Neural cell (in vitro differentiated cells): ENCODE data around the gene VEPH1.

Experiments
- MXI1 ChIP-seq: fragments of 450-650 bp; conservative IDR thresholded peaks from 2 replicates; pipeline ENCODE4 v1.6.1; 2014; ENCODE audit warnings: antibody characterized with exemption, mild to moderate bottlenecking; ENCODE audit not compliant: poor library complexity, severe bottlenecking
- TF ChIP-seq, protein P1 (sequence below): fragments of 450-650 bp; IDR thresholded peaks from 2 replicates; pipeline ENCODE4 v1.5.1; 2014; ENCODE audit warnings: antibody characterized with exemption, mild to moderate bottlenecking, moderate library complexity; ENCODE audit not compliant: poor library complexity, severe bottlenecking

DNA sequence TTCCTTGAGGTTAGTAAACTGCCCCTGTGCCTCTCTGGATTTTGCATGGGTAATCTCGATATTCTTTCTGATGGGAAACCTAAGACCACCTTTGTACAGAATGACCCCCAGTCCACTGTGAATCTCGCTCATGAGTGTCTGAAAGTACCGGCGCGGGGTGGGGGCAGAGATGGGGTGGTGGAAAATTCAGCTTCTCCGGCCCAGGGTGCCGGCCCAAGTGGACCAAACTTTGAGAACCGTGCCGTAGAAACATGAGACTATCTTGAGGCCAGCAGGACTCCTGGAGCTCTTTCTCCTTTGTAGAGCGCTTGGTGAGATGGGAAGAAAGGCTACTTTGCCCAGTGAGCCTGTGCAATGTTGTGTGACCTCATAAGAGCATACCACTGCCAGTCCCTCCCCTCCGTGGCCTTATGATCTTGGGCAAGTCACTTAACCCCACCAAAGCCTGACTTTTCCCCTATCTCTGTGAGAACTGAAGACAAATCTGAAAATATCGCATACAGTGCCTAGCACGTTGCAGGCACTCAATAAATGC is 40.4 kb upstream of the VEPH1 start:
- TF ChIP-seq, protein P1, sequence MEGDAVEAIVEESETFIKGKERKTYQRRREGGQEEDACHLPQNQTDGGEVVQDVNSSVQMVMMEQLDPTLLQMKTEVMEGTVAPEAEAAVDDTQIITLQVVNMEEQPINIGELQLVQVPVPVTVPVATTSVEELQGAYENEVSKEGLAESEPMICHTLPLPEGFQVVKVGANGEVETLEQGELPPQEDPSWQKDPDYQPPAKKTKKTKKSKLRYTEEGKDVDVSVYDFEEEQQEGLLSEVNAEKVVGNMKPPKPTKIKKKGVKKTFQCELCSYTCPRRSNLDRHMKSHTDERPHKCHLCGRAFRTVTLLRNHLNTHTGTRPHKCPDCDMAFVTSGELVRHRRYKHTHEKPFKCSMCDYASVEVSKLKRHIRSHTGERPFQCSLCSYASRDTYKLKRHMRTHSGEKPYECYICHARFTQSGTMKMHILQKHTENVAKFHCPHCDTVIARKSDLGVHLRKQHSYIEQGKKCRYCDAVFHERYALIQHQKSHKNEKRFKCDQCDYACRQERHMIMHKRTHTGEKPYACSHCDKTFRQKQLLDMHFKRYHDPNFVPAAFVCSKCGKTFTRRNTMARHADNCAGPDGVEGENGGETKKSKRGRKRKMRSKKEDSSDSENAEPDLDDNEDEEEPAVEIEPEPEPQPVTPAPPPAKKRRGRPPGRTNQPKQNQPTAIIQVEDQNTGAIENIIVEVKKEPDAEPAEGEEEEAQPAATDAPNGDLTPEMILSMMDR, result no peak
- TF ChIP-seq MXI1, result no peak
